ENCODE results near the gene EPHB3.
"Not testable (repeated sequence)": the region's sequence is repeated elsewhere in the genome, so short reads cannot be mapped to it uniquely, and the experiment has no call there.

The EPHB3 gene

GRCh38 chr3:184620475-184621119, 59.0 kb downstream of the EPHB3 start:
- no peak for DNase-seq (ENCODE audit: low read depth, low spot score)

DNA sequence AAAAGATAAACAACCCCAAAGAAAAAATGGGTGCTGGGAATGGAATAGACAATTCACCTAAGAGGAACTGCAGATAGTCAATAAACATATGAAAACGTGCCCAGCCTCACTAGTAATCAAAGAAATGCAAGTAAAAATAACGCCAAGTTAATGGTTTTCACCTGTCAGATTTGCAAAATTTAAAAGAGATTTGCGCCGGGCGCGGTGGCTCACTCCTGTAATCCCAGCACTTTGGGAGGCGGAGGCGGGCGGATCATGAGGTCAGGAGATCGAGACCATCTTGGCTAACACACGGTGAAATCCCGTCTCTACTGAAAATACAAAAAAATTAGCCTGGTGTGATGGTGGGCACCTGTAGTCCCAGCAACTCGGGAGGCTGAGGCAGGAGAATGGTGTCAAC, 60.6 kb downstream of the EPHB3 start:
- not testable (repeated sequence) for DNase-seq (ENCODE audit: low read depth, low spot score)

- no peak for DNase-seq (ENCODE audit: low read depth, low spot score)
These were observed 65.3 kb downstream of the EPHB3 start for GRCh38 chr3:184626923-184627322.

DNA sequence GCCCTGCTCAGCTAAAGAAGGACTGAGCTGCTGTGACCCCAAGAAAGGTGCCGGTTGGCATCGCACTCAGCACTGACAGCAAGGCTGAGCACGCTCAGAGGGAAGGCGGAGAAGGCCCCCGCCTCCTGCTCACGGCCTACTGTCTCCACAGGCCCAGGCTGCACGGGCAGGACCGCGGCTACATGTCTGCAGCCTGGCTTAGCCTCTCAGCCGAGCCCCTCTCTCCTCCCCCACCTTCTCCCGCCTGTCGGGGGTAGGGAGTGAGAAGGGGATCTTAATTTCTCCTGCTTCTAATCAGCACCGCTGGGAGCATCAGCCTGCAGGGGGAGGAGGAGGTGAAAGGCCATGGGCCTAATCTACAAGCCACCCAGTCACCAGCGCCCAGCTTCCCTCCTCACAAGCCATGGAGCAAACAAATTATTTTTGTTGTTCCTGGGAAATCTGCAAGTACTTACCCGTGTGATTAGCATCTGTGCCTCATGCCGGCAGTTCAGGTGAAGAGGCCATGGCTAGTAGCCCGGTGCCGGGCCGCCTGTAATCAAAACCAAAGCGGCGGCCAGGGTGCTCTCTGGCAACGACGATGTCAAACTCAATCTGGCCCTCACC, 68.1 kb downstream of the EPHB3 start:
- DNase-seq (ENCODE audit: low read depth, low spot score) = no peak

GRCh38 chr3:184630861-184631471, 69.4 kb downstream of the EPHB3 start:
- DNase-seq (ENCODE audit: low read depth, low spot score) = no peak

GRCh38 chr3:184631472-184631861, 69.9 kb downstream of the EPHB3 start:
- no peak for DNase-seq (ENCODE audit: low read depth, low spot score)
